Fibroblast of skin of left quadriceps (primary cell): ENCODE measurements around the gene IL17C.

Experiments used
- DNase-seq, 2 experiments: peaks; one replicate each; pipeline ENCODE4 v3.0.0-alpha.2; 2013; ENCODE audit warnings: low read depth in 2 of 2

The IL17C gene

GRCh38 chr16:88645455-88645854 is 7.1 kb downstream of the IL17C start:
- no peak for DNase-seq

GRCh38 chr16:88645941-88646340 is 7.6 kb downstream of the IL17C start:
- no peak for DNase-seq

GRCh38 chr16:88646345-88647034 is 8.1 kb downstream of the IL17C start:
- no peak for DNase-seq

DNA sequence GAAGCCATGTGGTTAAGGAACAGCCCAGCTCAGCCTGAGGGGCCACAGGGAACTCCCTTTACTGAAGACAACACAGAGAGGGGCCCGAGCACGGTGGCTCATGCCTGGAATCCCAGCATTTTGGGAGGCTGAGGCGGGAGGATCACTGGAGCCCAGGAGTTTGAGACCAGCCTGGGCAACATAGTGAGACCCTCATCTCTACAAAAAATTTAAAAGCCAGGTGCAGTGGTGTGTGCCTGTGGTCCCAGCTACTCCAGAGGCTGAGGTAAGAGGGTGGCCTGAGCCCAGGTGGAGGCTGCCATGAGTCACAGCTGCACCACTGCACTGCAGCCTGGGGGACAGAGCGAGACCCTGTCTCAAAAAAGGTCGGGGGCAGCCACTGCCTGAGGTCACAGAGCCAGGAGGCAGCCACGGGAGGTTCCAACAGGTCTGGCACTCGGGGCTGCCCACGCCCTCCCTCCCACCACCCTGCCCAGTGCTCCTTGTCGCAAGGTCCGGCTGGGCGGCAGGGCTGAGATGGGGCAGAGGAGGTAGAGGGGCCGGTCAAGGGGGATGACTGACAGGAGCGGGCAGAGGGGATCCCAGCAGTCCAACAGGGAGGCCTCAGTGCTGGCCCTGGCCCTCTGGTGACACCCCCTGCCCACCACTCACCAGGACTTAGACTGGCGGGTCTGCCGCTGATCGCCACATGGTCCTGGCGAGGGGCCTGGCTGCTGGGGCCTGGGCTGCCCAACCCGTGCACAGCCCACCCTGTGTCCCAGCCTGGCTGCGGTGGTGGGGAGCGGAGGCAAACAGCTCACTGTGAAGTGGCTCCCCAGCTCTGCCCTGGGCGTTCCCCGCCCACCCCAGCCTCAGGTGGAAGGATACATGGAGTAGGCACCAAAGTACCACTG is 9.1 kb downstream of the IL17C start:
- no peak for DNase-seq

DNA sequence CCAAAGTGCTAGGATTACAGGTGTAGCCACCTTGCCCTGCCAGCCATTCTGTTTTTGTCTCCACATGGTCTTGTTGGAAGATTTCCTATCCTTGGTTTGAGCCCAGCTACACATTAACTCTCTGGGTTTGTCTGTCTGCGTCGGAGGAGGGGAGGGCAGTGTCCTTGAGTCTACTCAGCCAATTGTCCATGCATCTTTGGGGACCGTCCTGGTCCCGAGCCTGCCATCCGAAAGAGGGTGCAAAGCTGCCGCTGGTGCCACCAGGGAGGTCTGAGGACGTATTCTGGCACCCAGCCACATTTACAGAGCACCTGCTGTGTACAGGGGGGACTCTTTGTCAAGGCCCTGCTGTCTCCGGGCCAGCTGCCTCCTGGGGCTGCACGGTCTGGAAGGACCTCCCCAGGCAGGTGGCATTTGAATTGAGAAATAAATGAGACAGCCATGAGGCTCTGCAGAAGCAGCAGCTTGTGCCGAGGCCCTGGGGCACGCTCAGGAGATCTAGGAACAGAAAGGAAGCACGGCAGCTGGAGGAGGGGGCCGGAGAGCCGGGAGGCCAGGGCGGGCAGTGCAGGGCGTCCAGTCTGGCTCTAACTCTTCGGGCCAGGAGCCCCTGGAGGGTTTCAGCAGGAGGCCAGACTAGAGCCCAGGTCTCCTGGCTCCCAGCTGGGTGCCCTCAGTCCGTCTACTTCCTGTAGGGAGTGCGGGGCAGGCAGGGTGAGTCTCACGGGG is 11.0 kb downstream of the IL17C start:
- DNase-seq: no peak

DNA sequence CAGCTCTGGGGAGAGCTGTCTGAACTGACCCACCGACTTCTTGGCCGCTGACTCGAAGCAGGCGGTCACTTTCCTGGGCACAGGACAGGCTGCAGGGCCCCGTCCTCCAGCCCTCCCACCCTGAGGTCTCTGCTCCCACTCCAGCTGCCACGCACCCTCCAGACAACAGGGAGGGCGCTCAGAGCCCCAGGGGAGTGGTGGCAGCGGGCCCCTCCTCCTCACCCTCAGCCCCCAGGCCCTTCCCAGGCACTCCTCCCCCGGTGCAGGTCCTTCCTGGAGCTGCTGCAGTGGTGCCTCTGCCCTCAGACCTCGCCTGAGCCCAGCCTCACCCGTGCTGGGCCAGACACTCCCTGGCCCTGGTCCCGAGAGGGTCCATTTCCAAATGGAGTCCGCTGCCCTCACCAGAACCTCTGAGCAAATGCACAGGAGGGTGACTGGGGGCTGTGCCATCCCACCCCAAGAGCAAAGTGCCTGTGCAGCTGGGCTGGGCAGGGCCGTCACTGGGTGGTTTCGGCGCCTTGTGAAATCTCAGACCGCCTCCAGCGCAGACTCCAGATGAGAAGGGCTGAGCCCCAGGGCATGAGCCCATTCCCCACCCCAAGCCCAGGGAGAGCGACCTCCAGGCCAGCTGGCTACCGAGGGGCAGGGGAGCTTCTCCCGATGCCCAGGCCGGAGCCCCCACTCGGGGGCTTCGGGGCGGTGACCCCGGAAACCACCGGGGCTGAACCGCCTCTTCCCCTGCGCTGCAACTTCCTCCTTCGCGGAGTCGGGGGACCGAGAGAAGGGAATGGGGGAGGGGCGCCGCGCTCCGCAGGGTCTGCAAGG is 11.8 kb downstream of the IL17C start:
- DNase-seq: no peak

GRCh38 chr16:88650749-88651275 is 12.4 kb downstream of the IL17C start, which contains the start of gene CYBA:
CYBA (minus strand) TSS chr16:88651053; CDS start chr16:88651013, 40 bp downstream.
- DNase-seq: peak in 1 of 2 experiments; percentile 24

DNA sequence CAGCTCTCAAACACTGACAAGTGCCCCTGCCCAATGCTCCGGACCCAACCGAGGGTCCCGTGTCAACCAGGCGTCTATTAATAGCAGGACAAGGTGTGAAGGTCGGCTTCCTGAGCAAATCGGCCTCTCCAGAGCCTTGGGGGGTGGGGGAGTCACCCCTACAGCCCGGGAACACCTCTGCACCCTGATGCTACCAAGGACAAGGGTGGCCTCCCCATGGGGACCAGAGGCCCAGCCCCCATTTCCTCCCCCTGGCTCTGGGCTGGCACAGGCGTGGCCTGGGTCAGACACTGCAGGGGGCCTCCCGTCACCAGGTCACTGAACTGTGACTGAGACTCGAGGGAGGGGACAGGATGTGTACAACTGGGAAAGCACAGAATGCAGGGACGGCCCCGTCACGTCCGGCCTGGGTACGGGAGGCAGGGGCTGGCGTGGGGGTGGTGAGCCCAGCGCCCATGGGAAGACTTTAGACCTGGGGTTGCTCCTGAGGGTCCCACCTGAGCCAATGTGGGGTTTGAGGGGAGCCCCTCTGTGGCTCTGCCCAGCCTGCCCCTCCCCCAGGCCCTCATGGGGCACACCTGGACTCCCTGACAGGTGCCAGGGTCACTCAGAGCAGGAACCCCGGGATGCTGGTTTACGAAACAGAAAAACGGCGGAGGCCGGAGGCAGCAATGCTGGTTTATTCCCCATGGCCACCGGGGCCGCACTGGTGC is 13.1 kb downstream of the IL17C start:
- DNase-seq: no peak

- no peak for DNase-seq
Measured at GRCh38 chr16:88651989-88652761, 13.8 kb downstream of the IL17C start.

DNA sequence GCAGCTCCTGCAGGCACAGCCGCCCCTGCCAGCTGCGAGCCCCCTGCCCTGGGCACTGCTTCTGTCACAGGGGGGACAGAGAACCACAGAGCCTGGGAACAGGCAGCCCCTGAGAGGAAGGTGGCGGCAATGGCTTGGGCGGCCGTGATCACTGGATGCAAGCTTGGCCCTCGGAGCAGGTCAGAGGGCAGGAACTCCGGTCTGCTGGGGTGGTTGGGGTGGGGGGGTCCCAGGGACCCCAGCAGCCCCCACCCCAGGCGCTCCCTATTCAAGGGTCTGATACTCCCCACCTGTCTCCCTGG is 14.3 kb downstream of the IL17C start:
- no peak for DNase-seq

DNA sequence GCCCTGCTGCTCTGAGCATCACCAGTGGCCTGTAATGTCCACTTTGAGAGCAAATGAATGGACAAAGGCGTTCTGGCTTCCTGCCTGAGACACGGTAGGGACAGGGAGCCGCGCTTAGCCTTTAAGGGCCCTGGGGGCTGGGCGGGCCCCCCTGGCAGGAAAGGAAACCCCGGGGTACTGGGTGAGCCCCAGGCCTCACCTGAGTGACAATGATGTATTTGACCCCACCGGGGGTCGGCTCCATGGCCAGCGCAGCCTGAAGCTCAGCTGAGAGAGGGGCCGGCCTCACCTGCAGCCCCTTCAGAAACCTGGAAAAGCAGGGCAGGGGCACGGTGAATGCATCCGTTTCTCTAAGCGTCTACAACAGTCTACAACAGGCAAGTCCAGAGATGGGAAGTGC is 14.7 kb downstream of the IL17C start:
- DNase-seq: no peak

DNA sequence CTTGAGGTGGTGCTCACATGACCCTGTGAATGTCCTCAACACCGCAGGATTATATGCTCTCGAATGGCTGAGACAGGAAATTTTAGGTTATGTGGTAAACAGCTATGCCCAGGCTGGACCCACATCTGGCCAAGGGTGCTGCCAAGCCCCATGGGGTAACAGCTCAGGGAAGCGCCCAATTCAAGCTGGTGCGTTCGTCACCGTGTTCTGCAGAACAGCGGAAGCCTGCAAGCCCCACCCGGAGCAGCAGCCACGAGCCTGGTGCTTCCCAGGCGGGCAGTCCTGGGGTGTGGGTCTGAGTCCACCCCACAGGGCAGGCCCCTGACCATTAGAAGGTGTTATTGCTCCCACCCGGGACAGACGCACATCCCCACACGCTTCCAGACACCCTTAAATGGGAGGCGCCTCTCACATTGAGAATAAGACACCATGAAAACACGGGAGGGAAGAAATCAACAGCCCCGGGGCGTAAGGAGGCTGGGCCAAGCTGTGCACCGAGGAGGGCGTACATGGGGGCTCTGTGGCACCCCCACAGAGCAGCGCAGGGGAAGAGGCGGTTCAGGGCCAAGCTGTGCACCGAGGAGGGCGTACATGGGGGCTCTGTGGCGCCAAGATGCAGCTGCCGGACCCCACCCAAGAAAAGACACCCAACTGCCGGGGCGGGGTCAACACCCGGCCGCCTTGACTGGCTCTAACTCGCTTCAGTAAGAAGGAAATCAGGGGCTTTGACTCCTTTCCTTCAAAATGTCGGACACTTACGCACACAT is 15.4 kb downstream of the IL17C start:
- no peak for DNase-seq

DNA sequence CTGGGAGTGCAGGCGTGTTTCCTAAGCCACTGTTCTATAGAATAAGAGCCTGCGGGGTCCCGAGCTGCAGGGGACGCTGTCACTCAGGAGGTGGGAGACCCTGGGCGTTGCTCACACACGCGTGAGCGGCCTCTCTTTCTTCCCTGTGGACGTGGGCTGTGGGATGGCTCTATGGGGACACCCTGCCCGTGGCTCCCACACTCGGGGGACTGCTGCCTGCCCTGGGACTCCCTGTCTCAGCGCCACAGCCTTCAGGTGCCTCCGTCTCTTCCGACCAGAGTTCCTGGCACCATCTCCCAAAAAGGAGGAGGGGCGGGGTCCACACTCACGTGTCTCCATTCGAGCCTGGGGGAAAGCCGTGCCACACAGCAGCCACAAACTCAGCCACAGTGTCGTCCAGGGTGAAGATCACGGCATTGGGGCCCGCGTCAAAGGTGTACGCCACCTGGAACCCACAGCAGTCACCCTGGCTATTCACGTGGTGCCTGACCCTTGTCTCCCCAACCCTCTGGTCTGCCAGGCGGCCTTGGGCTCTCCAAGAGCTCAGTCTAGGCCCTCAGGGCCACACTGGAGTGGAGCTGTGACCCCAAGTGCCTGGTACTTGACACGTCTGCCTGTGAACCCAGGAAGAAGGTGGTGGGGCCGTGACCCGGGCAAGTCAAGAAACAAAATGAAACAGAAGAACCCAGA is 16.1 kb downstream of the IL17C start:
- no peak for DNase-seq

DNA sequence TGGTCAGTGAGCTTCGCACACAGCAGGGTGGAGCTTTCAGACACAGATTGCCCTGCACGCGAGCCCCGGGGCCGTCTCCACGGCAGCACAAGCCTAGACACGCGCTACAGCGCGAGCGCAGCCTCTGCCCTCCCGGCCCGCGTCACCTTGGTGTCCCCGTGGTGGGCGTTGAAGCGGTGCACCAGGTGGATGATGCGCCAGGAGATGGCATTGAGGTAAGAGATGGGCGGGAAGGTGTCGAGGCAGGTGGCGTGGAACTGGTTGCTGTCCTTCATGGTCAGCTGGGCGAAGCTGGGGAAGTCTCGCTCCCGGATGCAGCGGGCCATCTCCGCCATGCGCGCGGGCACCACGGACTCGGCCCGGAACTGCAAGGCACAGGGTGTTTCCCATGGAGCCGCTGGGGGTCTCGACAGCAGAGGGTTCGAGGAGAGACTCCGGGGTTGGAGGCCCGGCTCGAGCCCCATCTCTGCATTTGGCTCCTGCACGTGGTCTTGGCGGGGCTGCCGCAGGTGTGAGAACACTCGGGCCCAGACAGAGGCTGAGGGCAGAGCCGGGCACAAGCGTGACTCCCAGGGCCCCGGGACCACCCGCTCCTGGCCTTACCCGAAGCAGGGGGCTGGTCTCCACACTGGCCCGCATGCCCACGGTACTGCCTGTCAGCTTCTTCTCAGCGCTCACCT is 16.8 kb downstream of the IL17C start:
- DNase-seq: no peak

DNA sequence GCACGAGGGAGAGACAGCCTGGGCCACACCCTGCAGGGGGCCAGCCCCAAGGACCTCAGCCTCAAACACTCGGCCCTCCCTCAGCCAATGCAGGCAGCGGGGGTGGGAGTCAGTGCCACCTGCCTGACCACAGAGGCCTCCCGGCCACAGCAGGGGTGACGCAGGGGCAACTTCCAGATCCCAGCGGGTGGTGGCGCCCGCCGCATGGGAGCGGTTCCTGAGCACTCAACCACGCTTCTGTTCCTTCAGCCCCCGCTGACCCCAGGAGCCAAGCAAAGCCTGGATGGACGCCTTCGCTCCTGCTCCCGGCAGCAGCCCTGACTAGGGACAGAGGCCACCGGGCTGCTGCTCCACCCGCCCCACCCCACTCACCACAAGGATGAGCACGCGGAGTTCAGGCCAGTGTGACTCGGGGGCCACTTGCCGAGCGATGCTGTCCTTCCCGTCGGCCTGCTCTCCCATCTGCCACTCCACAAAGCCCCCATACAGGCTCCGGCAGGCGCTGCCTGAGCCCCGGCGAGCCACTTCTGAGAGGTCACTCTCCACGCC is 17.4 kb downstream of the IL17C start:
- DNase-seq: no peak

DNA sequence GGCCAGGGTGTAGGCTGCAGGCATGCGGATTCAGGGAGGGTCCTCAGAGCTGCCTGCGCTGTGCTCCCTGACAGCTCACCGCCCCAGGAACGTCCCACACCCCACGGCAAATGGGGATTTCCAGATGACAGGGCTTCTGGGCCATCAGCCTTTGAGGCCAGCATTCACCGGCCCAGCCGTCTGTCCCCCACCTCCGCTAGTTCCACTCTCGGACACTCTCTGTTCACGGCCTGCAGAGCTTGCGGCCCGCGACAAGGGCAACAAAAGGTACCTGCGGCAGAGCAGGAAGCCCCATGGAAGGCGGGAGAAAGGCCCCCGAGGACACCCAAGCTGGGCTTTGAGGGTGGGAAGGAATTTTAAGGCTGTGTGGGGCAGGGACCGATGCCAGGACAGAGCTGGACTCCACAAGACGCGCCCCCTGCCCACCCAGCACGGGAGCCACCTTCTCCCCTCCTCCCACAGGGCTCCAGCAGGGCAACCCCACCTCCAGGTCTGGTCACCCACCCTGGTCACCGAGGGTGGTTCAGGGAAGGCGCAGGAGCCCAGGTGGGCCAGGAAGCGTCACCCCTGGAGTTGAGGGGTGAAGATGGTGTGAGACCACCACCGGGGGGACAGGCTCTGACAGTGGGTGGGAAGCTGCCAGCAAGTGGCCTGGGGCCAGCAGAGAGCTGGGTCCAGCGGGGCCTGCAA is 18.1 kb downstream of the IL17C start:
- DNase-seq: no peak

DNA sequence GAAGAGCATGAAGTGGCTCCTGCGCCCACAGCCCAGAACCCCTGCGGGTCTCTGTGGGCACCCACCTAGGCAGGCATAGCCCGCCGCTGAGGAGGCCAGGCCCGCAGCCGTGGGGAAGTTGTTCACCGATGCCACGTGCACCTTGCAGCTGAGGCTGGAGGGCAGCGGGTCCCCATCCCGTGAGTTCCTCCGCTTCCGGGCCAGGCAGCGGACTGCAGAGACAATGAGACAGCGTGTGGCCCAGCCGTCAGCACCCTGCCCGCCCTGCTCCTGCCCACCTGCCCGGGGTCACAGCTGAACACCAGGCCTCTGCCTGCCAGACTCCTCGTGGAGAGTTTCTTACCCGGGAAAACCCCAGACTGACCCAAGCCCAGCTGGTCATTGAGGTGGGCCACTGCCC is 19.0 kb downstream of the IL17C start:
- no peak for DNase-seq
